ENCODE data around the gene CLEC4G. TPM values are rescaled to one million over a fixed set of nuclear protein-coding genes. Genes with fewer than 3 reads are reported as not detected.

Gene CLEC4G
- total RNA-seq, 4 donors from 2014 or later = not detected

DNA sequence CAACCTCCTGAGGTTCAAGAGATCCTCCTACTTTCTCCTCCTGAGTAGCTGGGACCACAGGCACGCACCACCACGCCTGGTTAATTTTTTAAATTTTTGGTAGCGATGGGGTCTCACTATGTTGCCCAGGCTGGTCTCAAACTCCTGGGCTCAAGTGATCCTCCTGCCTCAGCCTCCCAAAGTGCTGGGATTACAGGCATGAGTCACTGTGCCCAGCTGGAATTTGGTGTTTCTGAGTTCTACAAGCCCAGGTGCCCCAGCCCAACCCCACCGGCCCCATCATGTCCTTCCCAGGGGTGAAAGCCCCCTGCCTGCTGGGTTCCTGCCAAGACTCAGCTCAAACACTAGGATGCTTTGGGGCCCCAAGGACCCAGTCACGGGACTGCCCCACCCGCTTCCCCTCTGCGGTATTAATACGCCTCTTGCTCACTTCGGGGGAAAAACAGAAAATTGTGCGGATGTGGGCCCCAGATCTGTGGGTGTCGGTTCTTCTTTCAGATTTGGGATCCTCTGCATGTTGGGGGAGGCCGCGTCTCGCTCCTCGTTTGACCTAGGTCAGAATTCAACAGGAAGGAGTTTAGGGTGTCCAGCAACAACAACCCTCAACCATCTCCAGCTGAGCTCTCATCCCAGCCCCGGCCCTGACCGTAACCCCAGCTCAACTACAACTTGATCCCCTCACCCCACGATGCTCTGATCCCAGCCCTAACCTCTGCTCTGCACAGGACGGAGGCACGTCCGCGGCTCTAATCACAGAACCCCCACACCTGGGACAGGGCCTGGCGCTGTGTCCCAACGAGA, 26.3 kb downstream of the CLEC4G start:
- no peak for DNase-seq
- TF ChIP-seq POLR2A (IDR thresholded peaks at IDR 0.05) (no peak), CTCF (IDR thresholded peaks at IDR 0.05) (no peak)
- H3K4me3 ChIP-seq = no peak overlapping the region
- no peaks in the 10 kb centered on the region for H3K4me1 ChIP-seq
- no peak overlapping the region for H3K27ac ChIP-seq
- no peaks in the 10 kb centered on the region for H3K9me3 ChIP-seq
- H3K27me3 ChIP-seq = no peaks in the 10 kb centered on the region
- intact Hi-C loops (cut with DNase I; ENCODE audit: low total_unique reads) = no loop called here
- no peaks in the 10 kb centered on the region for H3K36me3 ChIP-seq

- no peak for TF ChIP-seq CTCF (IDR thresholded peaks at IDR 0.05)
- TF ChIP-seq POLR2A (IDR thresholded peaks at IDR 0.05) = no peak
- H3K4me3 ChIP-seq = no peak overlapping the region
These were observed 27.4 kb downstream of the CLEC4G start for GRCh38 chr19:7704280-7705060.

DNA sequence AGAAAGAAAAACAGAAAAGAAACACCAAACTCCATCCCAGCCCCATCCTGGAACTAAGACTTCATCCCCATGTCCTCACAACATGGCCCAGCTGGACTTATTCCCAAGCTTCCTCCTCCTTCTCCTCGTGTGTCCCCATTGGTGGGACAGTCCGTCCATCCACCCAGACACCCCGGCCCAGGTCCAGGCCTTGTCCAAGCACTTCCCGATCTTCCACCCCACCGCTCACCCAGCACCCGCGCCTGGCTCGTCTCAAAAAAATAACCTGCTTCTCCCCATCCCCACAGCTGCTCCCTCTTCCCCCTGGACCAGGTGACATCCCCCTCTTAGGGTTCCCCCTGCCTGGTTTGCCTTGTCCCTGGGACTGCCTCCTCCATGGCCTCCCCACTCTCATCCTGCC, 28.6 kb downstream of the CLEC4G start:
- DNase-seq = no peak
- no peaks in the 10 kb centered on the region for H3K9me3 ChIP-seq
- intact Hi-C loops (cut with DNase I; ENCODE audit: low total_unique reads) = no loop called here
- H3K27me3 ChIP-seq = no peaks in the 10 kb centered on the region
- H3K4me3 ChIP-seq = no peak overlapping the region
- H3K4me1 ChIP-seq = no peaks in the 10 kb centered on the region
- TF ChIP-seq POLR2A (IDR thresholded peaks at IDR 0.05) (no peak), CTCF (IDR thresholded peaks at IDR 0.05) (no peak)
- H3K27ac ChIP-seq = no peak overlapping the region
- no peaks in the 10 kb centered on the region for H3K36me3 ChIP-seq

More at GRCh38 chr19:7704280-7705060, 27.4 kb downstream of the CLEC4G start:
- H3K36me3 ChIP-seq = no peaks in the 10 kb centered on the region
- H3K4me1 ChIP-seq = no peaks in the 10 kb centered on the region
- no peak overlapping the region for H3K27ac ChIP-seq
- H3K9me3 ChIP-seq = no peaks in the 10 kb centered on the region
- H3K27me3 ChIP-seq = no peaks in the 10 kb centered on the region
- DNase-seq = no peak
- intact Hi-C loops (cut with DNase I; ENCODE audit: low total_unique reads) = no loop called here

GRCh38 chr19:7701654-7702457, 30.1 kb downstream of the CLEC4G start, which contains the start of gene FCER2:
TSS of gene FCER2 (minus strand) at chr19:7702131. CDS start at chr19:7699760, 2,371 bp downstream.
- Histone ChIP-seq H3K36me3 (no peaks in the 10 kb centered on the region), H3K9me3 (no peaks in the 10 kb centered on the region), H3K4me1 (no peaks in the 10 kb centered on the region), H3K4me3 (no peak within 1 kb of the TSS), H3K27ac (no peak within 1 kb of the TSS), H3K27me3 (no peaks in the 10 kb centered on the region)
- intact Hi-C loops (cut with DNase I; ENCODE audit: low total_unique reads) = no loop called here
- DNase-seq = no peak
- no peak for TF ChIP-seq POLR2A (IDR thresholded peaks at IDR 0.05)
- no peak for TF ChIP-seq CTCF (IDR thresholded peaks at IDR 0.05)
